Activated T-cell treated with anti-CD3 and anti-CD28 coated beads for 1 hour (primary cell): ENCODE measurements around the gene TMEM135.

Source experiments
- DNase-seq: peaks from one replicate; pipeline ENCODE4 v3.0.0-alpha.2; 2020; ENCODE audit warnings: low read depth

Gene TMEM135

DNA sequence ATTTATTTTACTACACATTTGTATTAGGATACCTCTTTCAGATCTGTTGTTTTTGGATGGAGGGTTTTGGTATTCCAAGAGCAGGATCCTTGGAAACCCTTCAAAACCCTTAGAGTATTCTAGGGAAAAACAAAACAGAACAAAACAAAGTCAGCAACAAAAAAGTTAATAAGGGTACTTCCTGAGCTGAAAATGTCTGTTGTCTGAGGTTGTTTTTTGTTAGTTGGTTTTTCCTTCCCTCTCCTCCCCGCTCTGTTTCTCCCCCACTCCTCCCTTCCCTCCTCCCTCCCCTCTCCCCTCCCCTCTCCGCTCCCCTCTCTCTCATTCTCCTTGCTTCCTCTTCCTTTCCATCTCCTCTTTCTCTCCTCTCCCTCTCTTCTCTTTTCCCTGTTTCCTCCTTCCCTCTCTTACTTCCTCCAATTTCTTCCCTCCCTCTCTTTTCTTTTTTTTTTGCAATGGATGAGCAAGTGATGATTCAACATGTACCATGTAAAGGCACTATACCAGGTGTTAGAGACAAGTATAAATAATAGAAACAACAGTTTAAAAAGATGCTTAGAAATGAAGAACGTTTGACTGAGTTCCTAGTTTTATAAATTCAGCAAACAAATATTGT, 160.6 kb downstream of the TMEM135 start:
- no peak for DNase-seq

DNA sequence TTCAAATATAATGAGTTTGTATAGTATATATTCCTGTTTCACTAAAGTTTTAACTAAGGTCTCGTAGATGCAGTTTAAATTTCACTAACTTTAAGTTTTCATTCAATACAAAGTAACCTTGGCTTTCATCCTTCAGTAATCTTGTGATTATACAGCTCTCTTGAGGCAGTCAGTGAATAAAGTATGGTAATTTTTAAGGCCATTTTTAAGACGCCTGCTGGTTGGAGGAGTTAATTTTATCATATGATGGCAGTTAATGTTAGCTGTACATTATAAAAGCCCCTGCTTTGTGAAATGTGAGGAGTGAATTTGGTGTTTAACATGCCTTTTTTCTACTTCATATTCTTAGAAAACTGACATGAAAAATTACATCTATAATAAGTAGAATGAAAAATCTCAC, 163.6 kb downstream of the TMEM135 start:
- no peak for DNase-seq

DNA sequence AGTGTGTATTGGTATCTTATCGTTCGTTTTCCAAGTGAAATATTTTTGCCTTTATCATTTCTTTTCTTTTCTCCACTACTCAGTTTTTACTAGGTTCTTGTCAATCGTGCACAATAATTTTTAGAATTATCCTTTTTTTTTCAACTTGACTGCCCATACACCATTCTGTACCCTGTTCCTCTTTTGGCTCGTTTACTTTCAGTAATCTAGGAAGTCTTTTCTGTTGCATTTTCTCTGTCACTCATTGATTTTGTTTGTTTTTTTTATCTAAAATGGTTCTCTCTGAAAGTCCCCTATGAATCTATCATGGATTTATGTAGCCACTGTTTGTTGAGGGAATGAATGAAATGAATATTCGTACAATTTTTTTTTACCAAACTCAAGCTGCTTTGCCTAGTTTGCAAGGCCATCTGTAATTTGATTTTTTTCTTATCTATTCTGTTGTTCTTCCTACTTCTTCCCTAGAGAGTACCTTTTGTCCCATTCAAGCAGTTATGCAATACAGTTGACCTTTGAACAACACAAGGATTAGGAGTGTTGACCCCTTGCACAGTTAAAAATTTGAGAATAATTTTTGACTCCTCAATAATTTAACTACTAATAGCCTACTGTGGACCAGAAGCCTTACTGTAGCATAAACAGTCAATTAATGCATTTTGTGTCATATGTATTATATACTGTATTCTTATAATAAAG, 166.3 kb downstream of the TMEM135 start:
- no peak for DNase-seq

DNA sequence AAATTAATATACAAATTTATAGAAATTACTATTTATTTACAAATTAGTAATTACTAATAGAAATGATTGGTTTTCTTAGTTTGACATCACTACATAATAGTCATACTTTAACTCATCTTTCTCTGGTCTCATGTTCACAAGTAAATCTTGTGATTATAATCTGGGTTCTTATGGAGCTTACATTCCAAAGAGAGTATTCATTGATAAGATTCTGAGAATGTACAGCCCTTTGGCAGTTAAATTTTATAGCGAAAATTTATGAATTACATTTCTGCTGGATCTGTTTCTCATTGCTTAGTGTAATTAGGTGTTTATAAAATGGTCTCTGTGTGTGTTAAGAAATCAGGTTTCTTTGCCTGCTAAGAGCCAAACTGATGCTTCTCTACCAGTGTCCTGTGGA, 175.2 kb downstream of the TMEM135 start:
- no peak for DNase-seq

DNA sequence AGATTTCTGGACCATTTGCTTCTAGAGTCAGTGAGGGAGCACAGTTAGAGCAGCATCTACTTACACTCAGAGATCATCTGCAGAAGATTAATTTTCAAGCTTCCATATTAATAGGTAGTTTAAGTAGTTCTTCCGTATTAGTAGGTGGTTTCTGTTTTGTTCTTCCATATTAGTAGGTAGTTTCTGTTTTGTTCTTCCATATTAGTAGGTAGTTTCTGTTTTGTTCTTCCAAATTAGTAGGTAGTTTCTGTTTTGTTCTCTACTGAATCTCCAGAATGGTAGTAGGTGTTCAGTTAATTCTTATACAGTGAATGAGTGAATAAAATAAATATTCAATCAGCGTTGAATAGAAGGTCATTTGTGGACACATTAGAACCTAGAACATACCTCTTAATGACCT, 175.7 kb downstream of the TMEM135 start:
- DNase-seq = no peak

DNA sequence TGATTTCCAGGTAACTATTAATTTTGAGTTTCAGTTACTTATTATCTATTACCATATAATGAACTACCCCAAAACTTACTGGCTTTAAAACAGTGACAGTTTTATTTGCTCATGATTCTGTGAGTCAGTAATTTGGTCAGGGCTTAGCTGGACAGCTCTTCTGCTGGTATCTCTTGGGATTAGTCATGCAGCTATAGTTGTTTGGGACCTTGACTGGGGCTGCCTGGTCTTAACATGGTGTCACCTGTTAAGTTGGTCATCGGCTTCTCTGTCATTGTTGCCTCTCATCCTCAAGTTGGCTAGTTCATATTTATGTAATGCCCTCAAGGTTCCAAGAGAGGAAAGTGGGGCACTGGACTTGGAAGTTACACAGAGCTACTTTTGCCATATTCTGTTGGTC, 177.5 kb downstream of the TMEM135 start:
- no peak for DNase-seq

DNA sequence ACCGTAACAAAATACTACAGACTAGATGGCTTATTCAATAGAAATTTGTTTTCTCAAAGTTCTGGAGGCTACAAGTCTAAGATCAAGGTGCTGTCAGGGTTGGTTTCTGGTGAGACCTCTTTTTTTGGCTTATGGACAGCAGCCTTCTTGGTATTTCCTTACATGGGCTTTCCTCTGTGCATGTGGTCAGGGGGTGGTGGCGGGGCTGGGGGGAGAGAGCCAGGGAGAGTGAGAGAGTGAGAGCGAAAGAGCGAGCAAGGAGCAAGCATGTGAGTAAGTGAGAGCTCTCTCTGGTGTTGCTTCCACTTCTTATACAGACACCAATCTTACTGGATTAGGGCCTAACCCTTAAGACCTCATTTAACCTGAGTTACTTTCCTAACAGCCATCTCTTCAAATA, 181.5 kb downstream of the TMEM135 start:
- DNase-seq = no peak

DNA sequence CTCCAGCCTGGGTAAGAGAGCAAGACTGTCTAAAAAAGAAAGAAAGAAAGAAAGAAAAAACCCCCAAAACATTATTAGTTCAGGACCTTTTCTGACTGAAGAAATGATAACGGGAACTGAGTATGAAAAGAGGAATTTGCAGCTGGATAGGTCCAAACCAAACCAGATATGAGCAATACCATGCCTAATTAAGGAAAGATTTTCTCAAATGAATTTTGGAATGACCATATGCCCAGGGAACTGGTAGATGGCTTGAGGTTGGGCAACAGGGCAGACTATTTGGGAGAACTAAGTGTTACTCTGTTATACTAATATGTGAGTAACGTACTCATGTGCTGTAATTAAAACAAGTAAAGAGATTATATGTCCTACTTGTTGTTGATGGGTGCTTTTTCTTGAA, 186.1 kb downstream of the TMEM135 start:
- DNase-seq = no peak

DNA sequence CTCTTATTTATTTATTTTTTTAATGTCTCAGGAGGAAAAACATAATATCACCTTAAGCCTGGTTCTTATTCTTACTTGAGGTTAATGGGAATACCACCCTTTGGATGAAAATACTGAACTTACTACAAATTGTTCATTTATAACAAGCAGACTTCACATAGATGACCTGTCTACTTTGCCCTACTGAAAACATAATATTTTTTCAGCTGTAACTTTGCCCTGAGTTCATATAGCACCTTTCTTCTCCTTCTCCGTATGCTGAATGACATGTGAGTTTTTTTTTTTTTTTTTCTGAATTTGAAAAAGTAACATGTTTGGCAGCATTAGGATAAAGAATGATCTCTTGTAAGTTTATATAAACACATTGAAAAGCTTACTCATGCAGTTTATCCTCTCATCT, 186.8 kb downstream of the TMEM135 start:
- no peak for DNase-seq

DNA sequence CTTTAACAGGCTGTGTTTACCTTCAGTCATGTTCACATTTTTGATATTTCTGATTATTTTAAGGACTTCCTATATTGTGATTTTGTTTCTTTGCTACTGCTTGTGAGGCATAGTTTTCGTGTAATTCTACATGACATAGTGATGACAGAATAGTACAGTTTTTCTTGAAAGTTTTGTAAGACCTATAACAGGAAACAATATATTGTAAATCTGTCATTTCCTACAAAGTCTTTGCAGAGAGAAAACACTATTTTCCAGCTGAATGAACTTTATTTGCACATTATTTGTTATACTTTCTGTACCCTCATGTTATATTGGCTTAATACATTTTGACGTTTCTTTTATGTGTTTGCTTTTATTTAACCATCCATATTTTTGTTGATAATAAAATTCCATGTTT, 191.1 kb downstream of the TMEM135 start:
- DNase-seq = no peak

DNA sequence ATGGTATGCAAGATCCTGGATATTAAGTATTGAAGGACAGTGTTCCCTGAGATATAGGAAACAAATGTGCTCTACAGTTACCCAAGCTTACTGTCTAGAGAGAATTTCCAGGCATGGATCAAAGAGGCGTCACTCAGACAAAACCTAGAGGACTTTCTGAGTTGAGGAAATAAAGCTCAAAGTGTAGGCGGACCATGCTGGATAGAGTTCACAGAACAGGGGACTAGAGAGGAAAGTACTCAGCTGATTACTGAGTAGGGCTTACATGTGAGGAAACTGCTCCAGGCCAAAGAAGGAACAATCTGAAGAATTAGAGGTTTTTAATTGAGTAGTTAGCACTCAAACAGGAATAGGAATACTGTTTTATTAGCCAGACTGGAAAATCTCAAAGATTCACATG, 193.3 kb downstream of the TMEM135 start:
- DNase-seq = no peak

DNA sequence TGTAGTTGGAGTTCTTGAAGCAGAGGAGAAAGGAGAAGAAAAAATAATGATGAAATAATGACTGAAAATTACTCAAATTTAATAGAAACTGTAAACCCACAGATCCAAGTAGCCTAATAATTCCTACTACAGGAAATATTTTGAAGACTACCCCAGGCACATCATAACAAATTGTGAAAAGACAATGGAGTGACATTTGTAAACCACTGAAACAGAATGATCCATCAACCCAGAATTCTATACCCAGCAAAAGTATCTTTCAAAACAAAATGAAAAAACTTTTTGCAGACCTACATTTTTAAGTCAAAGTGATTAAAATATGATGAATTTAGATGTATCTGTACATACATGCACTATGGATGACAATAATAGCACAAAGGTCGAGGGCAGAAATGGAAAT, 194.6 kb downstream of the TMEM135 start:
- no peak for DNase-seq

DNA sequence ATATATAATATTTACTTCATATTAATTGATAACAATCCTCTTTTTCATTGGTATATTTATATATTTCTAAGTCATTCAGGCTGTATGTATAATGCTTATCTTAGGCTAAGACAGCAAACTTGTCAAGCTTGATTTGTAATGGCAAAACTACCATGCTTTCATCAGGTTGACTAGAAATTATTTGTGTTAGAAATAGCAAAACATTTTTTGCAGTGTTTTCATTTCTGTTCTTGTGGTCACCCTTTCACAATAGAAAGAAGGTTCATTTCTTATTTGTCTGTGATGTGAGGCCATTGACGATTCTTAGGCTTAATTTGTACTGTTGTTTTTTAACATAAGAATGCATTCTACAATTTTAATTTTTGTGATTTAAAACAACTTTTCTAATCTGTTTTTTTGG, 197.6 kb downstream of the TMEM135 start:
- DNase-seq = no peak

DNA sequence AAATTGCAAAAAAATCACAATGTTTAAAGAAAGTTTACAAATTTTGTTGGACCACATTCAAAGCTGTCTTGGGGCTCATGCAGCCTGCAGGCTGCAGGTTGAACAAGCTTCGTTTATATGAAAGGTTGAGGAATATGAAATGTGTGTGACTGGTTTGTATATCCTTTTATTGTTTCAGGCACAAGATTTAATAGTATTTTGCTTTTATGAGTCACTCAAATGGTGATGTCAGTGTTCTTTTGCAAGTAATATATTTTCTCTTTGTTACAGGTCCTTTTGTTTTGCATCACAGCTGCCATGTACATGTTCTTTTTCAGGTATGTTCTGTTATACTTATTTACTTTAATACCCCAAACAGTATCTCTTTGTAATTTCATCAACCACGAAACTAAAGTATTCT, 198.6 kb downstream of the TMEM135 start:
- DNase-seq = no peak

DNA sequence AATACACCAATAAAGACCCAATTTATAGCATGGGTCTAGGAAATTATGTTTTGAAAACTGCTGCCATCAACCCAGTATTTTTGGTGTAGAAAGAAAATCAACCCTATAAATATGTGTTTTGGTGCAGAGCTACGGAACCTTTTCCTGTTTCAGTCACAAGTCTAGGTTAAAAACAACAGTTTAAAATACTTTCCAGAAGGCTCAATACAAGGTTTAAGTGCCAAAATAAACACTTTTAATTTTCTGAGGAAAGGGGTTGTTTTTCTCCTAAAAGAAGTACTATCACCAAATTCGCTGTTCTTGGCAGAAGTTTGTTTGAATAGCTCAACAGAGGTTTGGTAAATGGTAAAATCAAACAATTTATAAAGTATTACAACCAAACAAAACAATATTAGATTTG, 201.3 kb downstream of the TMEM135 start:
- no peak for DNase-seq

DNA sequence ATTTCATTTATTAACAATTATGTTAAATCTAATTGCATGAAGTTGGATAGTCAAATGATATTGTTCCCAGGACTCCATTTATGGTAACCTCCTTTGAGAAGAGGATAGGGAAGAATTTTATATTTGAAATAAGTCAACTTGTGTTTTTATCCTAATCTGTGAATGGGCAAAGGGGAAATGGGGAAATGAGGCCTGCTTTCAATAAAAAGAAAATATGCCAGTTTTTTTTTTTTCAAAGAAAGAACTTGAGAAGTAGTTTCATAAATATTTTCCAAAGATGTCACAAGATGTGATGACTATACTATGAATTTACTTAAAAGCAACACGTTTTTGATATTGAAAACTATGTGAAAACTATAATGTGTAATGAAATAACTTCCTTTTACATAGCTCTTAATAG, 201.8 kb downstream of the TMEM135 start:
- no peak for DNase-seq

DNA sequence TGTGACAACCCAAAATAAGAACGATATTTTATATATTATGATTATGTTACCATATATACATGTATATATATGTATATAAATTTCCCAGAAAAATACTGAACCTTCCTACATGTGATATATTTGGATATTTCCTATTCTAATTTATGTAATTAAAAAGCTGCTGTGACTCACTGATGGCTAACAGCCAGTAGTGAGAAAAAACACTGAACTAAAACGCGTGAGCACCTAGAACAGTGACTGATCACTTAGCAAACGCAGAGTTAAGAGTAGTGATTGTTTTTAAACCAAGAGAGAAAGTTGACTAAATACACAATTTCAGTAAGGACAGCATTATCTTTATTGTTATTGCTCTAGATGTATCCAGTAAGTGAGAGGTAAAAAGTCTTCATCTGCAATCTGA, 213.8 kb downstream of the TMEM135 start:
- DNase-seq = no peak

DNA sequence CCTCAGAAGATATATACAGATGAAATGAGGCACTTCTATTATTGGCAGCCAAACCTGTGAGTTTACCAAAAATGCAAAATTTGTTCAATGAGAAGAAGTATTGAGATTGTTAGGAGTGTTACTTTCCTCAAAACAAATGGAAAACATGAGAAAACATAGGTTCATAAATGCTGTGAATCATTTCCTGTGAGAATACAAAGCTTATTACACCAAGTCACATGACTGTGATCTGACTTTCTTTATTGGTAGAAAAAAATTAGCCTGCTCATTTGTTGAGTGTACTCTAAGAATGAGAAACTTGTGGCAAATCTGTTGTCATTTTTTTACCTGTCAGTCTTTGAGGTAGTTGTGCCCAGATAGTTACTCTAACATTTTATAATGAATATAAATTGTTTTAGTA, 215.1 kb downstream of the TMEM135 start:
- no peak for DNase-seq

DNA sequence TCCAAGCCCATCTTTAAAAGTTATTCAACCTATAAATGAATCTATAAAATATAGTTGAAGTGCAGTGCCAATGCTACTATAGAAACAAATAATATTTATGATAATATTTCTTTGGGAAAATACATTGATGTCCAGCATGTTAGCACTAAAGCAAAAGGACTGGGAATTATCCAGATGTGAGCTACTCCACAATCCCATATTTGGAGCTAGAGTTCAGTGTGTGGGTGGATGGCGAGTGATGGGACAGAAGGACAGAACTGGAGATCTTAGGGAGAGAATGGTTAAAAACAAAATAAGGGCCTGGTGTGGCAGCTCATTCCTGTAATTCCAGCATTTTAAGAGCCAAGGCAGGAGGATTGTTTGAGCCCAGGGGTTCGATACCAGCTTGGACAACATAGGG, 216.8 kb downstream of the TMEM135 start:
- no peak for DNase-seq

DNA sequence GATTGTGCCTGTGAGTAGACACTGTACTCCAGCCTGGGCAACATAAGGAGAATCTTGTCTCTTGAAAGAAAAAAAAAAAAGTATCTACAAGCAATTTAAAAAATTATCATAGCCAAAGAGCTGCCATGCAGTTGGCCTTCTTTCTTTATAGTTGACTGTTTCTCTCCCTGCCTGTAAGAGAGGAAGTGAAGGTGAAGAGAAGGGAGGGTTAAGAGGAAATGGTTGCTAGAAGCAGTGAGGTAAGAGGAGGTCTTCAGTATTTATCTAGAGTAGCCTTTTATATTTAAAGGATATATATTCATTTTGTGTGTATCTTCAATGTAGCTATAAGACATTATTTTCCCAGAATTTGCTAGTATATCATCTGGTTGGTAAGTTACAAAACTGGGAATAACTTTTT, 217.9 kb downstream of the TMEM135 start:
- no peak for DNase-seq

DNA sequence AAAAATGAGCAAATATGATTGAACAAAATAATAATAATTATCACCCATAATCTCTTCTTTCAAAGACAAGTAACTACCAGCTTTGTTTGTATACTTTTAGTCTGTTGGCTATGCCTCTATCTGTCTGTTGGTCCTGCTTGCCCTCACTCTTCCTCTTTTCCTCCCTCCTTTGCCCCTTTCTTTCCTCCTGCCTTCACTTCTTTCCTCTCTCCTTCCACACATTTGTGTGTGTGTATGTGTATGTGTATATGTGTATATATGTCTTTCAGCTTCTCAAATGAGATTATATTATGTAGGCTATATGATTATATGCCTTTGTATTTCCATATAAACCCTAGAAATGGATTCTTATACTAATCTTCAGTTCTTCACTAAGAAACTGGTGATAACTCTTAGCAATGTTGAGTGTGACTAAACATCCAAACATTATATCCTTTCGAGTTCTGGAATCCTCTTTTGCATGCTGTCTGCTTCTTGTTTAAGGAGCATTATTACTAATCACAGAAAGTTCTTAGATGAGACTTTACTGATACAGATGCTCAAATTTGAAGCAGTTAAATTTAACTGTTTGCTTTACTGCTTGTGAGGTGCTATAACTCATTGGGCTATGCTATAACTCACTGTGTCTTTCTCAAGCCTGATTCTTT, 219.1 kb downstream of the TMEM135 start:
- no peak for DNase-seq

DNA sequence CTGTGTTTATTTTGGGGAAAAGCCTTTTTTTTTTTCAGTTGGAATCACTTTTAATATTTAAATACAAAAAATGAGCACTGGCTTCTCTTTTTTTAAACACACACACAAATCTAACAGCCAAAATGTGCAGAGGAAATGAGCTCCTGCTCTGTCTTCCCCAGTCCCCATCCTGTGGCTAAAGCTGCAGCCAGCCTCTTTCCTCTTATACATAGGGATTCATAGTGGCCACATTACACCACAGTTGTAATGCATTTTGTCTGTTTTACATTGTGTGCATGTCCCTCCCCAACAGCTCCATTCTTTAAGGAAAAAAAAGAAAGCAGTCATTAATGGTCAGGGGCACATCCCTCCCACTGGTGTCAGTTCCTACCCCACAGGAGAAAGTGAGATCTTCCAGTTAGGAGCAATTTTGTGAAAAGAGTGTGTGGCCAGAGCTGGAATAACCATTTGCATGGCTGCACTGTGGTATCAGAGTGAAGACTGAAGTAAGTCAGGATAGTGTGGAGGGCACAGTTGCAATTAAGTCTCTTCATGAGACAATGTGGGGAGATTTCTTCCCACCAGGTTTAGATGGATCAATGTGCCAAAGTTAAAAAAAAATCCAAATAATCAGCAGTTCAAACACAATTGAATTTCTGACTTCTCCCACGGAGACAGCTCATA, 220.6 kb downstream of the TMEM135 start:
- DNase-seq = no peak

DNA sequence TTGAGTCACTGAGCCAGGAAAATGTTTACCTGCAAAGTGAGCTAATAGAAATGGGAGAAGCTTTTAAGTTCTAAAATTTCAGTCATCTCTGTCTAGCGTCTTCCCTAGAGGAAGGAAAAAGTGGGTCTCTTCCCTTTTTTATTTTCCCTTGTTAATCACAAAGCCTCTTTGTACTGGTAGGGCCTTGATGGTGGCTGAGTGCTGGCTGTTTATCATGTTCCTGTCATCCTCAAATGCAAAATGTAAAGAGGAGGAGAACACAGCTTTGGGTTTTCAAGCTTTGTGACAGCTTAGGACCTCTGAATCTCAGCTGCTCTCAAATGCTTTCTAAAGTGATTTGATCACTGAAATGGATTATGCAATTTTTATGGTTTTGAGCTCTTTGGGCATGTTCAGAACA, 222.0 kb downstream of the TMEM135 start:
- DNase-seq = no peak
